Osteocyte (in vitro differentiated cells): ENCODE data around the gene CDK5RAP2. TPM values are rescaled to one million over a fixed set of nuclear protein-coding genes. Genes with fewer than 3 reads are reported as not detected.

ENCODE experiments used
- DNase-seq: peaks from one replicate; pipeline ENCODE4 v3.0.0; 2021; ENCODE audit warnings: mixed read lengths; ENCODE audit not compliant: unreplicated experiment; ENCODE audit errors: extremely low spot score
- H3K27ac Mint-ChIP-seq: one replicate; pipeline ENCODE4 v1.8.0; 2021; ENCODE audit warnings: mild to moderate bottlenecking, mixed read lengths; ENCODE audit not compliant: unreplicated experiment
- H3K27me3 Mint-ChIP-seq: one replicate; pipeline ENCODE4 v1.8.0; 2021; ENCODE audit warnings: mixed read lengths; ENCODE audit not compliant: unreplicated experiment
- H3K36me3 Mint-ChIP-seq: one replicate; pipeline ENCODE4 v1.8.0; 2021; ENCODE audit warnings: mixed read lengths; ENCODE audit not compliant: unreplicated experiment
- H3K4me1 Mint-ChIP-seq: one replicate; pipeline ENCODE4 v1.8.0; 2021; ENCODE audit warnings: mixed read lengths; ENCODE audit not compliant: unreplicated experiment
- H3K4me3 Mint-ChIP-seq: one replicate; pipeline ENCODE4 v1.8.0; 2021; ENCODE audit warnings: mild to moderate bottlenecking, moderate library complexity, mixed read lengths; ENCODE audit not compliant: unreplicated experiment
- H3K9me3 Mint-ChIP-seq: one replicate; pipeline ENCODE4 v1.8.0; 2021; ENCODE audit warnings: mixed read lengths; ENCODE audit not compliant: unreplicated experiment
- CTCF ChIP-seq: fragments of 200-600 bp; sonication (generic); IDR thresholded peaks from 2 replicates; pipeline ENCODE4 v1.5.0; 2021; ENCODE audit warnings: antibody characterized with exemption, mild to moderate bottlenecking, moderate library complexity
- total RNA-seq: library from RNA; stranded (reverse); gene quantifications from 2 replicates; pipeline ENCODE4 v1.2.1, GENCODE V29; 2021

The CDK5RAP2 gene
- total RNA-seq, 1 donor from 2014 or later, result 48.7 TPM

- Mint-ChIP-seq H3K9me3 (peaks cover 5% of the 10 kb centered on the region), H3K4me3 (no peak overlapping the region), H3K27me3 (no peaks in the 10 kb centered on the region), H3K36me3 (no peaks in the 10 kb centered on the region), H3K4me1 (peaks cover 2% of the 10 kb centered on the region), H3K27ac (no peak overlapping the region)
- TF ChIP-seq CTCF, result no peak
- DNase-seq, result no peak
Observed at GRCh38 chr9:120374817-120375216, 205.2 kb downstream of the CDK5RAP2 start.

GRCh38 chr9:120374239-120374638 is 205.7 kb downstream of the CDK5RAP2 start:
- Mint-ChIP-seq H3K36me3 (no peaks in the 10 kb centered on the region), H3K27me3 (no peaks in the 10 kb centered on the region), H3K27ac (no peak overlapping the region)

GRCh38 chr9:120372040-120372439 is 207.9 kb downstream of the CDK5RAP2 start:
- H3K27ac Mint-ChIP-seq, result no peak overlapping the region
- no peak overlapping the region for H3K4me3 Mint-ChIP-seq
- no peak for TF ChIP-seq CTCF
- no peak for DNase-seq
- no peaks in the 10 kb centered on the region for H3K9me3 Mint-ChIP-seq
- H3K27me3 Mint-ChIP-seq, result no peaks in the 10 kb centered on the region
- peaks cover 2% of the 10 kb centered on the region for H3K4me1 Mint-ChIP-seq
- no peaks in the 10 kb centered on the region for H3K36me3 Mint-ChIP-seq

More at GRCh38 chr9:120374239-120374638, 205.7 kb downstream of the CDK5RAP2 start:
- Mint-ChIP-seq H3K4me1 (peaks cover 2% of the 10 kb centered on the region), H3K4me3 (no peak overlapping the region), H3K9me3 (peaks cover 5% of the 10 kb centered on the region)
- no peak for TF ChIP-seq CTCF
- no peak for DNase-seq

- TF ChIP-seq CTCF, result no peak
- H3K27me3 Mint-ChIP-seq, result no peaks in the 10 kb centered on the region
- H3K27ac Mint-ChIP-seq, result no peak overlapping the region
- peaks cover 16% of the 10 kb centered on the region for H3K4me1 Mint-ChIP-seq
- H3K36me3 Mint-ChIP-seq, result no peaks in the 10 kb centered on the region
- no peak for DNase-seq
- no peak overlapping the region for H3K4me3 Mint-ChIP-seq
- H3K9me3 Mint-ChIP-seq, result no peaks in the 10 kb centered on the region
Observed at GRCh38 chr9:120369608-120370220, 210.3 kb downstream of the CDK5RAP2 start.

DNA sequence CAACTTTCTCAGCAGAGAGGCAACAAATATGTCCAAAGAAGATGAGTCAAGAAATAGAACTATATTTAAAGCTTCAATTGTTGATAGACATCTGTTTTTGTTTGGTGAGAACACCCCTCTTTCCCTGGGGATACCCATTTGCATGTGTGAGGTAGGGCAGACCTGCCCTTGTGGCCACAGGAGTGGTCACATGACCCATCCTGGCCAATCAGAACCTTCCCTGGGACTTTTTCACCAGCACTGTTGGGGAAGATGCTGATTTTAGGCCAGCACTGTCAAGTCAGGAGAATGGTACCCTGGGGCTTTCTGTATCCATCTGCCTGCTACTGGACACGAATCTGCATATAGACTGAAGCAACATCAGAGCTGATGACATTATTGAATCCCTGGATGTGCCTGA is 211.2 kb downstream of the CDK5RAP2 start:
- H3K4me1 Mint-ChIP-seq, result peaks cover 16% of the 10 kb centered on the region
- DNase-seq, result no peak
- H3K9me3 Mint-ChIP-seq, result no peaks in the 10 kb centered on the region
- no peaks in the 10 kb centered on the region for H3K27me3 Mint-ChIP-seq
- H3K36me3 Mint-ChIP-seq, result no peaks in the 10 kb centered on the region
- H3K4me3 Mint-ChIP-seq, result no peak overlapping the region
- TF ChIP-seq CTCF, result no peak
- no peak overlapping the region for H3K27ac Mint-ChIP-seq
